Measurements from ENCODE around the gene TRERF1.

TRERF1 gene

DNA sequence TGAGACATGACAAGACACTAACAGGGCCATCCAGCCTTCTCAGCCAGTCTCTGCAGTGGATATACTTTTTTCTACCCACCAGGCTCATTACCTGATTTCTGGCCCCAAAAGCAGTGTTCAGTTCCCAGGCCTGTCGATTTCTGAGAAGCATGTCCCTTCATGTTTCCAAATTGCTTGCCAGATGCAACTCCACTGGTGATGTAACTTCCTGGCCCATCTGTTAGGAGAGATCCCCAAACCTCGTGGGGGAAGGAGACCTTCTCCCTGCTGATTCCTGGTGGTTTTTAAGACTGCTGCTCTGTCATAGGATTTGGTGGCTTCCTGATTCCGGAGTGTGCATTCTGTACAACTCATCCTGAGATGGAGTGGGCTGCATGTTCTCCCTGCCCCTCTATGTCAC lies 202.4 kb downstream of the TRERF1 start:
- no peak for DNase-seq (ENCODE audit: low spot score)

DNA sequence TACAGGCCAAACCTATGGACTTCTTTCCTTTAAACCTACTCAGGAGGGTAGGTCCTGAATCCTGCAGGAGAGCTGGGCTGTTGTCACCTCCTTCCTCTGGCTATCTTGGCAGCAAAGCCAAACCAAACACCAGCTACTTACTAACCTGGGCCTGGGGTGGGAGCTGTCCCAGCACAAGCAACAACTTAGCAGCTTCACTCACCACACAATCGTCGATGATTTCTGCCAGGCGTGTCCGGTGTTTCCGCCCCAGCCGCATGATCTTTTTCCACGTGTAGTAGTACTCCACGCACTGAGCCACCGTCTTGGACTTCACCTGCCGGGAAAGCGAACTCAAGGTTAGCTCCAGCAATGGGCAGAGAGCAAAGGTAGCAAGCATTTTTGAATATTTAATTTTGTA lies 208.7 kb downstream of the TRERF1 start:
- DNase-seq (ENCODE audit: low spot score), result no peak

DNA sequence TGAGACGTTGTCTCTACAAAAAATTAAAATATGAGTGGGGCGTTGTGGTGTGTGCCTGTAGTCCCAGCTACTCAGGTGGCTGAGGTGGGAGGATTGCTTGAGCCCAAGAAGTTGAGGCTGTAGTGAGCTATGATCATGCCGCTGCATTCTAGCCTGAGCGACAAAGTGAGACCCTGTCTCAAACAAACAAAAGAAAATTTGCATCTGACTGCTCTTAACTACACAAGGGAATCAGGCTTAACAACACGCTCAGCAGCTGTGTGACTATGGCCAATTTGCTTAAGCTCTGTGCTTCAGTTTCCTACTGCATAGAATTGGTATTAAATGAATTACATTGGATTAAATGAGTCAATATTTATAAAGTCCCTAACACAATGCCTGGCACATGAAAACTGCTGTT lies 209.8 kb downstream of the TRERF1 start:
- DNase-seq (ENCODE audit: low spot score), result no peak

GRCh38 chr6:42239736-42240375 lies 211.9 kb downstream of the TRERF1 start:
- no peak for DNase-seq (ENCODE audit: low spot score)

GRCh38 chr6:42239333-42239732 lies 212.4 kb downstream of the TRERF1 start:
- DNase-seq (ENCODE audit: low spot score), result no peak

GRCh38 chr6:42237857-42238256 lies 213.9 kb downstream of the TRERF1 start:
- no peak for DNase-seq (ENCODE audit: low spot score)

GRCh38 chr6:42236682-42237473 lies 214.8 kb downstream of the TRERF1 start:
- DNase-seq (ENCODE audit: low spot score), result no peak

DNA sequence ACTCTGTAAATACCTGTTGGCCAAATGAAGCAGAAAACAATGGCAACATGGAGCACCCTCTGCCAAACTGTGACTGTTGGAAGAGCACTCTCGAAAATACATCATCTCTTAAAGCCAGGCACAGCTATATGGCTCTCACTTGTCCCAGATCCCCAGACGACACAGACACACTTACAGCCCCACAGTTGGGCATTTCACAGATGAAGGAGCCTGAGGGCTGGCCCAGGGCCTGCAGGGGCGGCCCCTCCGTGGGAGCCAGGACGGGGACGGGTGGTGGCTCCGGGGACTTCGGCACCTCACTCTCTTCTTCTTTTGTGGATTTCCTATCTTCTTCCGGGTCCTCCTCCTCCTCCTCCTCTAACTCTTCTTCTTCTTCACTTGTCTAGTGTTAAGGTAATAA lies 215.7 kb downstream of the TRERF1 start:
- no peak for DNase-seq (ENCODE audit: low spot score)

- DNase-seq (ENCODE audit: low spot score), result no peak
Measured at GRCh38 chr6:42232035-42232434, 219.7 kb downstream of the TRERF1 start.

- DNase-seq (ENCODE audit: low spot score), result no peak
Measured at GRCh38 chr6:42230345-42231321, 221.1 kb downstream of the TRERF1 start.

DNA sequence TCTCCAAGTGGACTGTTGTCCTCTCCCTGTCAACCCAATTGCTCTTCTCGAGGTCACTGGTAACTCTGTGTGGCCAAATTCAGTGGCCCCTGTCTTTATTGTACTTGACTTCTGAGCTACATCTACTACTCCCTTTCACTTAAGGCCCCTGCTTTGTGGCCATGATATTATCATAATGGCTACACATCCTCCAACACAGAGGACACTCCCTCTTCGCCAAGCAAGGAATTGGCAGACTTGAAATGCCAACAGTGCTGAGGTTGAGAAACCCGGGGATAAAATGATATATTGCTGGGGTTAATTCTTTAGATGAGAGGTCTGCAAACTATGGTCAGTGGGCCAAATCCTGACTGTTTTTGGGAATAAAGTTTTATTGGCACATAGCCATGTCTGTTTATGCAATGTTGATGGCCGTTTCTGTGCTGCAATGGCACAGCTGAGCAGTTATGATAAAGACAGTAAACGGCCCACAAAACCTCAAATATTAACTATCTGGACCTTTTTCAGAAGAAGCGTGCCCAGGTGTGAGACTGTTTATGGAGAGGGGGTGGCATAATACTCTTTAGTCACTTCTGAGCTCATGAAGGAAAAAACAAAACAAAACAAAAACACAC lies 222.1 kb downstream of the TRERF1 start:
- DNase-seq (ENCODE audit: low spot score), result no peak

DNA sequence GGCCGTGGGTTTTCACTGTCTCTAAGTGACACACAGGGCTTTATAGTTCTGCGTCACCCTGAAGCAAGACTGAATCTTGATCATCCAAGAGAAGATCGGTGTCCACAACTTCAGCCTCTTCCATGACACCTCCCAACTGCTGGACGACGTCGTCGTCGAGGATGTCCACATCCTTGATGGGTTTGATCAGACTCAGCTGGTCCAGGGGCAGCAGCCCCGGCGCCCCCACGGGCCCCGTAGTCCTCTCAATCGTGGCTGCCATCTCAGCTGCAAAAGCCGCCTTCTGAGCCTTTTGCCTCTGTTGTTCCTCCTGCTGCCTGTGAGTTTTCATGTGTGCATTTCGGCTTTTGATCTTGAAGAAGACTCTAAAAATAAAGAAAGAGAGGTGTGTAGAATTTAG lies 223.4 kb downstream of the TRERF1 start:
- DNase-seq (ENCODE audit: low spot score), result no peak

- no peak for DNase-seq (ENCODE audit: low spot score)
Measured at GRCh38 chr6:42227173-42227850, 224.4 kb downstream of the TRERF1 start.

DNA sequence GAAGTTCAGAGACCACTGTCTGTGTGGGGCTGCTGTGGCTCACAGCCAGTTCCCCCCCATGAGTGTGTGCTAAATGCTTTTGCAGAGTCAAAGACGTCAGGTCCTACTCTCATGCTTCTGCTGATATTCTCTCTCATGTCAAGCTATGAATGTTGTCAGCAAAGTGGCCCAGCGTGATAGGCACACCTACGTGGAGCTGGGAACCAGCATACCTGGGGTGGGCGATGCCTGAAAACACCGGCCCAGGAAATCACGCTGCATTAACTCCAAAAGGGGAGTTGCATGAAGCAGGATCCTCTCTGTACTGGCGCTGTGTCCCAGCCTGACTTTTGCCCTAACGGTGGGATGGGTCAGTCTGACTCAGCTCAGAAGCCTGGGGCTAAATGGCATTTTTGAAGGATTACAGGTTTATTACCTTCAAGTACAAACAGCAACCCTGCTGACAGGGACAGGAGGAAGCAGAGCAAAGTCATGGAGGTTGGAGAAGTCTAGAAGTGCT lies 225.0 kb downstream of the TRERF1 start:
- DNase-seq (ENCODE audit: low spot score), result no peak

GRCh38 chr6:42226161-42226611 lies 225.5 kb downstream of the TRERF1 start:
- peak; percentile 64 for DNase-seq (ENCODE audit: low spot score)

GRCh38 chr6:42225419-42225818 lies 226.3 kb downstream of the TRERF1 start:
- no peak for DNase-seq (ENCODE audit: low spot score)

DNA sequence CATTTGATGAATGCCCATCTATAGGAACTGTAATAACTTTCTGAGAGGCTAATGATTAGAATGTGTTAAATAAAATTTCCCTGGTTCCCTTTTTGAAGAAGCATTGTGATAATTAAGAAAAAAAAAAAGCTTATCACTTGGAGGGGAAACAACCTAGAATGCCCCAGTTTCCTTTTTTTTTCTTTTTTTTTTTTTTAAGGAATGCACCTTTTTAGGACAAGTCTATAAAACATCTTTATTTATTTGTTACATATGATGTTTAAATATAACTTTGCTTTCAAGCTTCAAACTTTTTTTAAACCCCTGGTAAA lies 226.7 kb downstream of the TRERF1 start:
- DNase-seq (ENCODE audit: low spot score), result no peak

- peak; percentile 42 for DNase-seq (ENCODE audit: low spot score)
Measured at GRCh38 chr6:42224222-42225028, 227.3 kb downstream of the TRERF1 start.

- no peak for DNase-seq (ENCODE audit: low spot score)
Measured at GRCh38 chr6:42222448-42222847, 229.3 kb downstream of the TRERF1 start.

GRCh38 chr6:42221546-42221945 lies 230.2 kb downstream of the TRERF1 start:
- no peak for DNase-seq (ENCODE audit: low spot score)

- no peak for DNase-seq (ENCODE audit: low spot score)
Measured at GRCh38 chr6:42220807-42221206, 230.9 kb downstream of the TRERF1 start.
